ENCODE results near the gene RREB1. TPM values are rescaled to one million over a fixed set of nuclear protein-coding genes. Genes with fewer than 3 reads are reported as not detected.

Gene RREB1
- total RNA-seq, 1 donor from 2014 or later = 41.8 TPM

DNA sequence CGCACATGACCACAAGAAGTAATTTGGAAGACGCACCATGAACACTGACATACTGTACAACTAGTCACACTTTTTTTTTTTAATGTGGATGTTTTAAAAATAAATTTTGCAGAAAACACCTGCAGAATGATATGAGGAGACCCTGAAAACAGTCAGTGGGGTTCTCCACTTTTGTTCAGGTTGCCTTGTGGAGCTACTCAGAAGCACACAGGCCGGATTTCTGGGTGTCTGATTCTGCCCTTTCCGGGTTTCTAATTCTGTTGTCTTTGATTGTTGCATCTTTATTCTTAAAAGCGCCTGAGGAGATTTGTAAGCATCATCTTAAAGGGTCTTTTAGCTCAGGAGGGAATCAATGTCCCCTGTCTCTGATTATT is 130.8 kb downstream of the RREB1 start:
- Histone ChIP-seq H3K4me2 (ENCODE audit: low read length) (no peak overlapping the region), H2AFZ (ENCODE audit: low read depth, low read length) (no peak overlapping the region), H4K20me1 (ENCODE audit: insufficient read depth, low read length) (peaks cover 60% of the 10 kb centered on the region), H3K9me3 (ENCODE audit: insufficient read depth, low read depth, low read length) (no peaks in the 10 kb centered on the region), H3K9ac (ENCODE audit: low read length) (no peak overlapping the region), H3K36me3 (ENCODE audit: insufficient read depth, low read length) (peaks cover 8% of the 10 kb centered on the region), H3K79me2 (ENCODE audit: insufficient read depth, low read length) (peaks cover 33% of the 10 kb centered on the region), H3K4me3 (ENCODE audit: insufficient read depth, low read depth, low read length) (no peak overlapping the region), H3K27me3 (ENCODE audit: insufficient read depth, low read length) (no peaks in the 10 kb centered on the region), H3K27ac (ENCODE audit: low read depth, low read length) (no peak overlapping the region), H3K4me1 (ENCODE audit: insufficient read depth, low read length) (peaks cover 20% of the 10 kb centered on the region)
- Mint-ChIP-seq H3K36me3 (ENCODE audit: low read depth, unreplicated experiment) (peaks cover 28% of the 10 kb centered on the region), H3K27ac (ENCODE audit: unreplicated experiment) (no peak overlapping the region), H3K9me3 (ENCODE audit: unreplicated experiment) (no peaks in the 10 kb centered on the region), H3K4me1 (ENCODE audit: low read depth, unreplicated experiment) (peaks cover 25% of the 10 kb centered on the region), H3K4me3 (ENCODE audit: unreplicated experiment) (no peak overlapping the region), H3K27me3 (ENCODE audit: low read depth, unreplicated experiment) (no peaks in the 10 kb centered on the region)
- TF ChIP-seq EZH2 (IDR thresholded peaks at IDR 0.05; ENCODE audit: insufficient read depth, low read length) = no peak
- TF ChIP-seq, protein P1, sequence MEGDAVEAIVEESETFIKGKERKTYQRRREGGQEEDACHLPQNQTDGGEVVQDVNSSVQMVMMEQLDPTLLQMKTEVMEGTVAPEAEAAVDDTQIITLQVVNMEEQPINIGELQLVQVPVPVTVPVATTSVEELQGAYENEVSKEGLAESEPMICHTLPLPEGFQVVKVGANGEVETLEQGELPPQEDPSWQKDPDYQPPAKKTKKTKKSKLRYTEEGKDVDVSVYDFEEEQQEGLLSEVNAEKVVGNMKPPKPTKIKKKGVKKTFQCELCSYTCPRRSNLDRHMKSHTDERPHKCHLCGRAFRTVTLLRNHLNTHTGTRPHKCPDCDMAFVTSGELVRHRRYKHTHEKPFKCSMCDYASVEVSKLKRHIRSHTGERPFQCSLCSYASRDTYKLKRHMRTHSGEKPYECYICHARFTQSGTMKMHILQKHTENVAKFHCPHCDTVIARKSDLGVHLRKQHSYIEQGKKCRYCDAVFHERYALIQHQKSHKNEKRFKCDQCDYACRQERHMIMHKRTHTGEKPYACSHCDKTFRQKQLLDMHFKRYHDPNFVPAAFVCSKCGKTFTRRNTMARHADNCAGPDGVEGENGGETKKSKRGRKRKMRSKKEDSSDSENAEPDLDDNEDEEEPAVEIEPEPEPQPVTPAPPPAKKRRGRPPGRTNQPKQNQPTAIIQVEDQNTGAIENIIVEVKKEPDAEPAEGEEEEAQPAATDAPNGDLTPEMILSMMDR (IDR thresholded peaks at IDR 0.05; ENCODE audit: insufficient read depth, low read depth, low read length) = no peak
- FAIRE-seq (no peak), DNase-seq (ENCODE audit: low read depth) (no peak)

GRCh38 chr6:7238900-7239589 is 131.3 kb downstream of the RREB1 start:
- FAIRE-seq = no peak
- H3K4me1 Mint-ChIP-seq (ENCODE audit: low read depth, unreplicated experiment) = peaks cover 28% of the 10 kb centered on the region
- Histone ChIP-seq H3K27me3 (ENCODE audit: insufficient read depth, low read length) (no peaks in the 10 kb centered on the region), H3K79me2 (ENCODE audit: insufficient read depth, low read length) (peaks cover 32% of the 10 kb centered on the region), H3K36me3 (ENCODE audit: insufficient read depth, low read length) (peaks cover 8% of the 10 kb centered on the region), H3K9ac (ENCODE audit: low read length) (no peak overlapping the region), H3K27ac (ENCODE audit: low read depth, low read length) (no peak overlapping the region), H3K4me3 (ENCODE audit: insufficient read depth, low read depth, low read length) (no peak overlapping the region), H3K4me1 (ENCODE audit: insufficient read depth, low read length) (peaks cover 20% of the 10 kb centered on the region), H4K20me1 (ENCODE audit: insufficient read depth, low read length) (peaks cover 55% of the 10 kb centered on the region), H3K9me3 (ENCODE audit: insufficient read depth, low read depth, low read length) (no peaks in the 10 kb centered on the region), H2AFZ (ENCODE audit: low read depth, low read length) (no peak overlapping the region), H3K4me2 (ENCODE audit: low read length) (no peak overlapping the region)
- no peak overlapping the region for H3K27ac Mint-ChIP-seq (ENCODE audit: unreplicated experiment)
- H3K36me3 Mint-ChIP-seq (ENCODE audit: low read depth, unreplicated experiment) = peaks cover 28% of the 10 kb centered on the region
- H3K9me3 Mint-ChIP-seq (ENCODE audit: unreplicated experiment) = no peaks in the 10 kb centered on the region
- no peaks in the 10 kb centered on the region for H3K27me3 Mint-ChIP-seq (ENCODE audit: low read depth, unreplicated experiment)
- H3K4me3 Mint-ChIP-seq (ENCODE audit: unreplicated experiment) = no peak overlapping the region
- TF ChIP-seq EZH2 (IDR thresholded peaks at IDR 0.05; ENCODE audit: insufficient read depth, low read length) = no peak
- TF ChIP-seq, protein P1 (IDR thresholded peaks at IDR 0.05; ENCODE audit: insufficient read depth, low read depth, low read length) = peak; percentile 61
- DNase-seq (ENCODE audit: low read depth) = peak; percentile 49

DNA sequence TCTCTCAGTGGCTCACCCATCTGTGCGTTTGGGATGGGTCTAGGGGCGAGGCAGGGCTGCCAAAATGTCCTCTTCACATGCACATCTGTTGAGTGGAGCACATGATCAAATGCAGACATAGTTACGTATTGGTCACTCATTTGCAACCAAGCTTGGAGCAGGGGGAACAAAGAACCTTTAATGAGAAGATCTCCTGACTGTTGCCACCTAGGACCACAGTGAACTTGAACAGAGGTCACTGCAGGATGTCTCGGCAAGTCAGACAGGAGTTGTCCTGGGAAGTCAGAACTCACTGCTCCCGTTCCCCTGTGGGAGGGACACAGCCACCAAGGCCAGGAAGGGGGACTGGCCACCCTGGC is 131.8 kb downstream of the RREB1 start:
- no peaks in the 10 kb centered on the region for H3K27me3 Mint-ChIP-seq (ENCODE audit: low read depth, unreplicated experiment)
- H3K36me3 Mint-ChIP-seq (ENCODE audit: low read depth, unreplicated experiment) = peaks cover 26% of the 10 kb centered on the region
- no peaks in the 10 kb centered on the region for H3K9me3 ChIP-seq (ENCODE audit: insufficient read depth, low read depth, low read length)
- H3K4me2 ChIP-seq (ENCODE audit: low read length) = no peak overlapping the region
- TF ChIP-seq, protein P1 (IDR thresholded peaks at IDR 0.05; ENCODE audit: insufficient read depth, low read depth, low read length) = no peak
- no peak for TF ChIP-seq EZH2 (IDR thresholded peaks at IDR 0.05; ENCODE audit: insufficient read depth, low read length)
- H2AFZ ChIP-seq (ENCODE audit: low read depth, low read length) = no peak overlapping the region
- H3K9ac ChIP-seq (ENCODE audit: low read length) = no peak overlapping the region
- no peak overlapping the region for H3K4me3 ChIP-seq (ENCODE audit: insufficient read depth, low read depth, low read length)
- no peaks in the 10 kb centered on the region for H3K27me3 ChIP-seq (ENCODE audit: insufficient read depth, low read length)
- H3K4me1 ChIP-seq (ENCODE audit: insufficient read depth, low read length) = peaks cover 20% of the 10 kb centered on the region
- no peak overlapping the region for H3K4me3 Mint-ChIP-seq (ENCODE audit: unreplicated experiment)
- H3K9me3 Mint-ChIP-seq (ENCODE audit: unreplicated experiment) = no peaks in the 10 kb centered on the region
- FAIRE-seq = no peak
- H3K79me2 ChIP-seq (ENCODE audit: insufficient read depth, low read length) = peaks cover 29% of the 10 kb centered on the region
- no peak overlapping the region for H3K27ac ChIP-seq (ENCODE audit: low read depth, low read length)
- H3K27ac Mint-ChIP-seq (ENCODE audit: unreplicated experiment) = no peak overlapping the region
- peaks cover 52% of the 10 kb centered on the region for H4K20me1 ChIP-seq (ENCODE audit: insufficient read depth, low read length)
- DNase-seq (ENCODE audit: low read depth) = no peak
- H3K36me3 ChIP-seq (ENCODE audit: insufficient read depth, low read length) = peaks cover 8% of the 10 kb centered on the region
- H3K4me1 Mint-ChIP-seq (ENCODE audit: low read depth, unreplicated experiment) = peaks cover 27% of the 10 kb centered on the region
